DMS 273 treated with DMSO at 0.1 percent for 48 hours (cell line): ENCODE results near the gene ALPK1.
"Not testable (repeated sequence)": the region's sequence is repeated elsewhere in the genome, so short reads cannot be mapped to it uniquely, and the experiment has no call there.

ENCODE experiments used
- DNase-seq: peaks from one replicate; lab custom pipeline; 2025; lab: John Stamatoyannopoulos, UW

Gene ALPK1

DNA sequence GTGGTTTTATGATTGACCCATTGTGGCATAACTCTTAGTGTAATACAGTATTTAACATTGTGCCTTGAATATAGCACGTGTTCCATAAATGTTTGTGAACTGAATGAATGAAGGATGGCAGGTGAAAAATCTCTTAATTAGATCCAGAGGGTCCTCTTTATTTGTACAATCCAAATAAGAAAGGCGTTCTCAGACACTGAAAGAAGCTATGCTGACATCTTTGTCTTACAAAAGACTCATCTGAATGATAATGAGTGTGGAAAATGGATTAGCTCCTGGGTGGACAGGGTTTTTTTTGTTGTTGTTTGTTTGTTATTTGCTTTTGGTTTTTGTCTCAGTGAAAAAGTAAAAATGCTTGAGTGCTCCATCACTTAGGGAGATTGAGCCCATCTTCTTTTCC lies 156.2 kb downstream of the ALPK1 start:
- DNase-seq = no peak

GRCh38 chr4:112472318-112472717 lies 175.1 kb downstream of the ALPK1 start:
- no peak for DNase-seq

DNA sequence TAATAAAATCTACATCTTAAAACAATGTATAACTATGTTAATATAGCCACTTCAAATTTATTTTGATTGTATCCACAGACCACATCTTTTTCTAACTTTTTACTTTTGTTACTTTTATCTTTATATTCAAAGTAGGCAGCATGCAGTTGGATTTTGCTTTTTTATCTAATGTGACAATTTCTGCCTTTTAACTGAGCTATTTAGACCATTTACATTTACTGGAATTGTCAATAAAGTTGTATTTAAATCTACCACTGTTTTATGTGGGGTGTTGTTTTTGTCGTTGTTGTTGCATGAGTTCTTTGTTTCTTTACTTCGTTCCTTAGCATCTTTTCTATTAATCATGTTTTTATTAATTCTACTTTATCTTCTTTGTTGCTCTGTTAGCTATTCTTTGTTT lies 176.8 kb downstream of the ALPK1 start:
- DNase-seq = no peak

DNA sequence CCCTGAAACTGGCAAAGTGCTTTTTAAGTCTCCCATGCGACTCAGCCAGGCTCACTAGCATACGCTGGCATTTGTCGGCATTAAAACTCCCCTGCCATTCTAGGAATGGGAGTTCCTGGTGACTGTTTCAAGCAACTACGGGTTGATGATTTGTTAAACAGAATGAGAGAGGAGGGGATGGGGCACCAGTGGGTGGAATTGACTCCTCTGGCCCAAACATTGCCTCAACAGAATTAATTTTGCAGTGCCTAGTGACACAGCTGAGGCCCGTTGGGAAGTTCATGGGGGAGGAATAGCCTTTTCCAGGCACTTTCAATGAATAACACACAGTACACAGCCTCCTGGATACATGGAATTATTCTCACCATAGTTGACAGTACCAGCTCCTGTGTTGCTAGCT lies 188.8 kb downstream of the ALPK1 start:
- no peak for DNase-seq

DNA sequence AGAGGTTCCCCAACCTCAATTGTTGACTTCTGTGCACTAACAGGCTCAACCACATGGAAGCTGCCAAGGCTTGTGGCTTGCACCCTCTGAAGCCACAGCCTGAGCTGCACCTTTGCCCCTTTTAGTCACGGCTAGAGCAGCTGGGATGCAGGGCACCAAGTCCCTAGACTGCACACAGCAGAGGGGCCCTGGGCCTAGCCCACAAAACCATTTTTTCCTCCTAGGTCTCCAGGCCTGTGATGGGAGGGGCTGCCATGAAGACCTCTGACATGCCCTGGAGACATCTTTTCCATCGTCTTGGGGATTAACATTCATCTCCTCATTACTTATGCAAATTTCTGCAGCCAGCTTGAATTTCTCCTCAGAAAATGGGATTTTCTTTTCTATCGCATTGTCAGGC lies 193.6 kb downstream of the ALPK1 start:
- not testable (repeated sequence) for DNase-seq
